Transverse colon (tissue), 4 donors: ENCODE measurements around the gene VPS36.

Source experiments
- POLR2A ChIP-seq: fragments of 450-650 bp; IDR thresholded peaks from one replicate; pipeline ENCODE4 v1.6.1; 2016; ENCODE audit warnings: antibody characterized with exemption, mild to moderate bottlenecking, moderate library complexity
- POLR2AphosphoS5 ChIP-seq, 3 donors: sonication (generic); formaldehyde crosslinking; IDR thresholded peaks; one replicate each; pipeline ENCODE4 v1.6.1; 2016; ENCODE audit warnings: antibody characterized with exemption in 3 of 3
- TF ChIP-seq, protein P1 (sequence below), 5 experiments: fragments of 200-600 bp in 3 of 5; fragments of 450-650 bp in 2 of 5; sonication (generic) in 3 of 5; IDR thresholded peaks; 1 replicate in 2 of 5; 2 replicates in 3 of 5; pipeline ENCODE4 v1.5.1; 2016 to 2017; ENCODE audit warnings: antibody characterized with exemption in 5 of 5, inconsistent platforms in 3 of 5, mild to moderate bottlenecking in 2 of 5, moderate library complexity in 1 of 5

DNA sequence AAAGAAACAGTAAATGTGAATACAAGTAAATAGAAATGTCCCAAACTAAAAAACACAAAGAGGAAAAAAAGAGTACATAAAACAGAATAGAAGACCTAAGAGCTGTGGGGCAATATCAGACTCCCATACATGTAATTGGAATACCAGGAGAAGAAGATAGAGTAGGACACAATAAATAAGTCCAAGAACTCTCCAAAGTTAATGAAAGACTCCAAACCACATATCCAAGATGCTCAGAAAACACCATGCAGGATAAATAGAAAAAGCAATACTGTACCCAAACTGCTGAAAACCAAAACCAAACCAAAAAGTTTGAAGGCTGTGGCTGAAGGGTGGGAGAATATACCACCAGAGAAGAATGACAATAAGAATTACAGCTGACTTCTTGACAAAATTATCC lies 62.7 kb downstream of the VPS36 start:
- TF ChIP-seq, protein P1, sequence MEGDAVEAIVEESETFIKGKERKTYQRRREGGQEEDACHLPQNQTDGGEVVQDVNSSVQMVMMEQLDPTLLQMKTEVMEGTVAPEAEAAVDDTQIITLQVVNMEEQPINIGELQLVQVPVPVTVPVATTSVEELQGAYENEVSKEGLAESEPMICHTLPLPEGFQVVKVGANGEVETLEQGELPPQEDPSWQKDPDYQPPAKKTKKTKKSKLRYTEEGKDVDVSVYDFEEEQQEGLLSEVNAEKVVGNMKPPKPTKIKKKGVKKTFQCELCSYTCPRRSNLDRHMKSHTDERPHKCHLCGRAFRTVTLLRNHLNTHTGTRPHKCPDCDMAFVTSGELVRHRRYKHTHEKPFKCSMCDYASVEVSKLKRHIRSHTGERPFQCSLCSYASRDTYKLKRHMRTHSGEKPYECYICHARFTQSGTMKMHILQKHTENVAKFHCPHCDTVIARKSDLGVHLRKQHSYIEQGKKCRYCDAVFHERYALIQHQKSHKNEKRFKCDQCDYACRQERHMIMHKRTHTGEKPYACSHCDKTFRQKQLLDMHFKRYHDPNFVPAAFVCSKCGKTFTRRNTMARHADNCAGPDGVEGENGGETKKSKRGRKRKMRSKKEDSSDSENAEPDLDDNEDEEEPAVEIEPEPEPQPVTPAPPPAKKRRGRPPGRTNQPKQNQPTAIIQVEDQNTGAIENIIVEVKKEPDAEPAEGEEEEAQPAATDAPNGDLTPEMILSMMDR (IDR thresholded peaks at IDR 0.05), result no peak
- TF ChIP-seq POLR2A (no peak), POLR2AphosphoS5 (IDR thresholded peaks at IDR 0.05) (no peak)
